Gastrocnemius medialis (tissue), 4 donors: ENCODE data around the gene DNM2.

ENCODE experiments used
- CTCF ChIP-seq, 5 experiments: fragments of 450-650 bp in 3 of 5; fragments of 200-600 bp in 2 of 5; sonication (generic) in 2 of 5; IDR thresholded peaks in 4 of 5; conservative IDR thresholded peaks in 1 of 5; 1 replicate in 4 of 5; 2 replicates in 1 of 5; pipeline ENCODE4 v1.5.1; 2016 to 2019; ENCODE audit warnings: antibody characterized with exemption in 5 of 5, mild to moderate bottlenecking in 3 of 5, moderate library complexity in 3 of 5
- POLR2A ChIP-seq, 2 donors: fragments of 450-650 bp; IDR thresholded peaks; one replicate each; pipeline ENCODE4 v1.6.1; 2017; ENCODE audit warnings: antibody characterized with exemption in 2 of 2, mild to moderate bottlenecking in 2 of 2, moderate library complexity in 2 of 2

- TF ChIP-seq CTCF (IDR thresholded peaks at IDR 0.05 in 4 of 5, conservative IDR thresholded peaks at IDR 0.05 in 1 of 5) (no peak), POLR2A (IDR thresholded peaks at IDR 0.05) (no peak)
These were observed 29.8 kb downstream of the DNM2 start for GRCh38 chr19:10747674-10748073.
